ENCODE measurements around the gene INTS7.

The INTS7 gene

GRCh38 chr1:211901945-211902344, 133.4 kb downstream of the INTS7 start:
- no peak for TF ChIP-seq POLR2AphosphoS5 (IDR thresholded peaks at IDR 0.05; ENCODE audit: low read depth, low read length)
- no peak for TF ChIP-seq FOXP2 (optimal IDR thresholded peaks at IDR 0.05; ENCODE audit: borderline replicate concordance, extremely low read depth, extremely low read length, insufficient read depth)
- TF ChIP-seq, protein P1, sequence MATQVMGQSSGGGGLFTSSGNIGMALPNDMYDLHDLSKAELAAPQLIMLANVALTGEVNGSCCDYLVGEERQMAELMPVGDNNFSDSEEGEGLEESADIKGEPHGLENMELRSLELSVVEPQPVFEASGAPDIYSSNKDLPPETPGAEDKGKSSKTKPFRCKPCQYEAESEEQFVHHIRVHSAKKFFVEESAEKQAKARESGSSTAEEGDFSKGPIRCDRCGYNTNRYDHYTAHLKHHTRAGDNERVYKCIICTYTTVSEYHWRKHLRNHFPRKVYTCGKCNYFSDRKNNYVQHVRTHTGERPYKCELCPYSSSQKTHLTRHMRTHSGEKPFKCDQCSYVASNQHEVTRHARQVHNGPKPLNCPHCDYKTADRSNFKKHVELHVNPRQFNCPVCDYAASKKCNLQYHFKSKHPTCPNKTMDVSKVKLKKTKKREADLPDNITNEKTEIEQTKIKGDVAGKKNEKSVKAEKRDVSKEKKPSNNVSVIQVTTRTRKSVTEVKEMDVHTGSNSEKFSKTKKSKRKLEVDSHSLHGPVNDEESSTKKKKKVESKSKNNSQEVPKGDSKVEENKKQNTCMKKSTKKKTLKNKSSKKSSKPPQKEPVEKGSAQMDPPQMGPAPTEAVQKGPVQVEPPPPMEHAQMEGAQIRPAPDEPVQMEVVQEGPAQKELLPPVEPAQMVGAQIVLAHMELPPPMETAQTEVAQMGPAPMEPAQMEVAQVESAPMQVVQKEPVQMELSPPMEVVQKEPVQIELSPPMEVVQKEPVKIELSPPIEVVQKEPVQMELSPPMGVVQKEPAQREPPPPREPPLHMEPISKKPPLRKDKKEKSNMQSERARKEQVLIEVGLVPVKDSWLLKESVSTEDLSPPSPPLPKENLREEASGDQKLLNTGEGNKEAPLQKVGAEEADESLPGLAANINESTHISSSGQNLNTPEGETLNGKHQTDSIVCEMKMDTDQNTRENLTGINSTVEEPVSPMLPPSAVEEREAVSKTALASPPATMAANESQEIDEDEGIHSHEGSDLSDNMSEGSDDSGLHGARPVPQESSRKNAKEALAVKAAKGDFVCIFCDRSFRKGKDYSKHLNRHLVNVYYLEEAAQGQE (IDR thresholded peaks at IDR 0.05; ENCODE audit: insufficient read depth in 1 of 2, low read depth in 2 of 2, low read length in 2 of 2), result no peak
- no peak for TF ChIP-seq TAF1 (IDR thresholded peaks at IDR 0.05; ENCODE audit: borderline replicate concordance, insufficient read depth, low read length)
- no peak for TF ChIP-seq SIN3A (IDR thresholded peaks at IDR 0.05; ENCODE audit: borderline replicate concordance, insufficient read depth, low read length)

DNA sequence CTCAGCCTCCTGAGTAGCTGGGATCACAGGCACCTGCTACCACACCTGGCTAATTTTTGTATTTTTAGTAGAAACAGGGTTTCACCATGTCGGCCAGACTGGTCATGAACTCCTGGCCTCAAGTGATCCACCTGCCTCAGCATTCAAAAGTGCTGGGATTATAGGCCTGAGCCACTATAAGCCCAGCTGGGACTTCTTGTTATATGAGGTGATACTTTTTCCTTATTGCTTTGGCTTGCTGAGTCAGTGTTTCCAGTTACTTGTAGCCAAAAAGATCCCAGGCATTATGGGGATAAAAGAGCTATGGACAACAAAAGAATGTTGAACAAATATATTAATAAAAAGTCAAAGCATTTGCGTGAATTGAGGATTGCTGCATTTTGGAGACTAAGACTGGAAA, 134.9 kb downstream of the INTS7 start:
- TF ChIP-seq TAF1 (IDR thresholded peaks at IDR 0.05; ENCODE audit: borderline replicate concordance, insufficient read depth, low read length), result no peak
- TF ChIP-seq, protein P1 (IDR thresholded peaks at IDR 0.05; ENCODE audit: insufficient read depth in 1 of 2, low read depth in 2 of 2, low read length in 2 of 2), result no peak
- no peak for TF ChIP-seq SIN3A (IDR thresholded peaks at IDR 0.05; ENCODE audit: borderline replicate concordance, insufficient read depth, low read length)
- no peak for TF ChIP-seq FOXP2 (optimal IDR thresholded peaks at IDR 0.05; ENCODE audit: borderline replicate concordance, extremely low read depth, extremely low read length, insufficient read depth)
- TF ChIP-seq POLR2AphosphoS5 (IDR thresholded peaks at IDR 0.05; ENCODE audit: low read depth, low read length), result no peak

DNA sequence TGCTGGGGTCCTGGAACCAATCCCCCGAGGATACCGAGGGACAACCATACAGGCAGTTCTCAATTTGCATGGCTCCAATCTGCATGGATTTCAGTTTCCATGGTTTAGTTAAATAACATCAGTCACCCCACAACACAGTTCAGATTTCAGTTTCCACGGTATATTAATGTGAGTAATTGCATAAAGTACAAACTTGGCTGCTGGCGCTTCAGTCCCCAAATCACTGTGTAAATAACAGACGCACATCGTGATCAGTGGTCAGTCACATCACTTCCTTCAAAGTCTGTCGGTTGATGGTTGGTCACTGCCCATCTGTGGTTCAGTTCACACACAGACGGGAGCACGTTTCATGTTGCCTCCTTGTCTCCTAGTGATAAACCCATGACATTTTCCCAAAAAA, 138.4 kb downstream of the INTS7 start:
- TF ChIP-seq TAF1 (IDR thresholded peaks at IDR 0.05; ENCODE audit: borderline replicate concordance, insufficient read depth, low read length) (no peak), POLR2AphosphoS5 (IDR thresholded peaks at IDR 0.05; ENCODE audit: low read depth, low read length) (no peak), SIN3A (IDR thresholded peaks at IDR 0.05; ENCODE audit: borderline replicate concordance, insufficient read depth, low read length) (no peak), FOXP2 (optimal IDR thresholded peaks at IDR 0.05; ENCODE audit: borderline replicate concordance, extremely low read depth, extremely low read length, insufficient read depth) (no peak)
- TF ChIP-seq, protein P1 (IDR thresholded peaks at IDR 0.05; ENCODE audit: insufficient read depth in 1 of 2, low read depth in 2 of 2, low read length in 2 of 2), result no peak

DNA sequence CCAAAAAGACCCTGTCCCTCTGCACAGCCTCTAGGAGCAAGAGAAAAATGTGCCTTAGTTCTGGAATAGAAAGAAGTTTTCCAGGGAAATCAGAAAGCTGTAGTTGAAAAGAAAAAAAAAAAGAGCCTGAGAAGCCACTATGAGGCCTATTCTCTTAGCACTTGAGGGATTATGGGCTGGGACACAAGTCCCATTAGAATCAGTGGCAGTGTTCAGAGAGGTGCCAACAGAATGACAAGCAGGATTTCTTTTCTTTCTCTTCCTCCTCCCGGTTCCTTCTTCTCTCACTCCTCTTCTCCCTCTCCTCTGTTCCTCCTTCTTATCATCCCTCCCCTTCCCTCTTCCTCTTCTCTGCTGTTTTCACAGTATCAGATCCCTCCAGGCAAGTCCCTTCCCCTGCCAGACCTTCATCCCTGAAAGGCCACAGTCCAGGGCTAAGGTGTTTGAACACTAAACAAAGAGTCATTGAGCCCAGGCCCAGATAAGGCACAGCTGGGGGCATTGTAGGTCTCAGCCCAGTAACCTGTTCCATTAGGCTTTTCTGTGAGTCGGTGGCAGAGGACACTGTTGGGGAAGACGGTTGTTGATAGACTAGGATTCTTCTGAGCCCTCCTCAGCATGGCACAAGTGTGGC, 140.1 kb downstream of the INTS7 start:
- no peak for TF ChIP-seq FOXP2 (optimal IDR thresholded peaks at IDR 0.05; ENCODE audit: borderline replicate concordance, extremely low read depth, extremely low read length, insufficient read depth)
- no peak for TF ChIP-seq POLR2AphosphoS5 (IDR thresholded peaks at IDR 0.05; ENCODE audit: low read depth, low read length)
- no peak for TF ChIP-seq SIN3A (IDR thresholded peaks at IDR 0.05; ENCODE audit: borderline replicate concordance, insufficient read depth, low read length)
- TF ChIP-seq, protein P1 (IDR thresholded peaks at IDR 0.05; ENCODE audit: insufficient read depth in 1 of 2, low read depth in 2 of 2, low read length in 2 of 2), result no peak
- TF ChIP-seq TAF1 (IDR thresholded peaks at IDR 0.05; ENCODE audit: borderline replicate concordance, insufficient read depth, low read length), result no peak
